SK-N-SH (cell line): Measurements from ENCODE around the gene DDI1.

ENCODE experiments used
- CTCF ChIP-seq: fragments of 200-600 bp; sonication (generic); IDR thresholded peaks from 2 replicates; pipeline ENCODE4 v1.6.1; 2017; ENCODE audit warnings: antibody characterized with exemption, mild to moderate bottlenecking, moderate library complexity
- GABPA ChIP-seq: IDR thresholded peaks from 2 replicates; pipeline ENCODE4 v1.4.0; 2012; ENCODE audit warnings: low read depth, mild to moderate bottlenecking
- MAX ChIP-seq: IDR thresholded peaks from 2 replicates; pipeline ENCODE4 v1.4.0; 2012; ENCODE audit warnings: low read depth
- SIN3A ChIP-seq: IDR thresholded peaks from 2 replicates; pipeline ENCODE4 v1.6.1; 2012; ENCODE audit warnings: low read depth, mild to moderate bottlenecking, low read length, moderate library complexity, borderline replicate concordance
- TAF1 ChIP-seq: IDR thresholded peaks from 2 replicates; pipeline ENCODE4 v1.6.1; 2012; ENCODE audit warnings: low read depth, mild to moderate bottlenecking, low read length, moderate library complexity, borderline replicate concordance

DNA sequence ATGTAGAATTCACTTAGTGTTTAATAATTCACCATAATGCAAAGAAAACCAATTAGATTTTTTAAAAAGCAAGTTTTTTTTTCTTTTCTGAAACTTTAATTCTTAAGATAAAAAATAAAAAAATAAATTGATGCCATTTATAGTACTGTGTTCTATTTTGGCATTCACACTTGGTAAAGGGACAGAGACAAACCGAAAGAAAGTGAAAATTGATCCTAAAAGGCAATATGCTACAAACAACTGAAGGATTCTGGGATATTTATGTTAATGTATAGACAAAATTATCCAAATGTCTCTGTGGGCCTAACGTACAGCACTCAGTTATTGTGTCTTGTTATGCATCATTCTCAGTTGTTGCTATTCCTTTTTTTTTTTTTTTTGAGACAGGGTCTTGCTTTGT is 41.9 kb upstream of the DDI1 start:
- no peak for TF ChIP-seq TAF1
- TF ChIP-seq CTCF, result no peak
- TF ChIP-seq SIN3A, result no peak
- no peak for TF ChIP-seq MAX
- TF ChIP-seq GABPA, result no peak
